Keratinocyte (primary cell): ENCODE data around the gene ZACN.

Experiments
- EZH2 ChIP-seq: IDR thresholded peaks from one replicate; pipeline ENCODE4 v1.6.1; 2012; ENCODE audit warnings: inconsistent platforms, mild to moderate bottlenecking, low read length, moderate library complexity
- TF ChIP-seq, protein P1 (sequence below), 3 experiments: IDR thresholded peaks in 1 of 3; conservative IDR thresholded peaks in 1 of 3; optimal IDR thresholded peaks in 1 of 3; 2 replicates in 2 of 3; 3 replicates in 1 of 3; pipeline versions ENCODE3 to v1.5.1; 2011; ENCODE audit warnings: low read length in 3 of 3, mild to moderate bottlenecking in 3 of 3, moderate library complexity in 2 of 3, control low read depth in 1 of 3, inconsistent platforms in 1 of 3; ENCODE audit not compliant: insufficient read depth in 2 of 3; ENCODE audit errors: extremely low read depth in 1 of 3

- TF ChIP-seq EZH2: peak; percentile 82
- TF ChIP-seq, protein P1, sequence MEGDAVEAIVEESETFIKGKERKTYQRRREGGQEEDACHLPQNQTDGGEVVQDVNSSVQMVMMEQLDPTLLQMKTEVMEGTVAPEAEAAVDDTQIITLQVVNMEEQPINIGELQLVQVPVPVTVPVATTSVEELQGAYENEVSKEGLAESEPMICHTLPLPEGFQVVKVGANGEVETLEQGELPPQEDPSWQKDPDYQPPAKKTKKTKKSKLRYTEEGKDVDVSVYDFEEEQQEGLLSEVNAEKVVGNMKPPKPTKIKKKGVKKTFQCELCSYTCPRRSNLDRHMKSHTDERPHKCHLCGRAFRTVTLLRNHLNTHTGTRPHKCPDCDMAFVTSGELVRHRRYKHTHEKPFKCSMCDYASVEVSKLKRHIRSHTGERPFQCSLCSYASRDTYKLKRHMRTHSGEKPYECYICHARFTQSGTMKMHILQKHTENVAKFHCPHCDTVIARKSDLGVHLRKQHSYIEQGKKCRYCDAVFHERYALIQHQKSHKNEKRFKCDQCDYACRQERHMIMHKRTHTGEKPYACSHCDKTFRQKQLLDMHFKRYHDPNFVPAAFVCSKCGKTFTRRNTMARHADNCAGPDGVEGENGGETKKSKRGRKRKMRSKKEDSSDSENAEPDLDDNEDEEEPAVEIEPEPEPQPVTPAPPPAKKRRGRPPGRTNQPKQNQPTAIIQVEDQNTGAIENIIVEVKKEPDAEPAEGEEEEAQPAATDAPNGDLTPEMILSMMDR (optimal IDR thresholded peaks at IDR 0.05 in 1 of 3, IDR thresholded peaks at IDR 0.05 in 1 of 3, conservative IDR thresholded peaks at IDR 0.05 in 1 of 3; ENCODE audit: extremely low read depth in 1 of 3, insufficient read depth in 2 of 3, low read length in 3 of 3): no peak
These were observed 2.7 kb upstream of the ZACN start for GRCh38 chr17:76076146-76076764.
